ENCODE results near the gene SEMA6A. TPM values are rescaled to one million over a fixed set of nuclear protein-coding genes. Genes with fewer than 3 reads are reported as not detected.

SEMA6A gene
- polyA plus RNA-seq, 1 donor (not counting 4 experiments of a cell fraction or from before 2014, with no cell fraction given), result 0.68 TPM

- FAIRE-seq, result no peak
These were observed 179.4 kb downstream of the SEMA6A start for GRCh38 chr5:116395226-116395625.

GRCh38 chr5:116394186-116394867 is 180.3 kb downstream of the SEMA6A start:
- H3K36me3 ChIP-seq (ENCODE audit: control insufficient read depth in 2 of 2, extremely low read depth in 1 of 2, insufficient read depth in 2 of 2, low read length in 2 of 2), result no peaks in the 10 kb centered on the region
- TF ChIP-seq CTCF (optimal IDR thresholded peaks at IDR 0.05 in 1 of 3, IDR thresholded peaks at IDR 0.05 in 1 of 3, conservative IDR thresholded peaks at IDR 0.05 in 1 of 3; ENCODE audit: extremely low read depth in 1 of 3, insufficient read depth in 2 of 3, low read length in 3 of 3) (no peak), EZH2 (IDR thresholded peaks at IDR 0.05; ENCODE audit: low read length) (no peak)
- no peak for FAIRE-seq
- H3K4me2 ChIP-seq (ENCODE audit: control insufficient read depth, extremely low read depth, insufficient read depth, low read depth, low read length), result no peak overlapping the region
- no peak overlapping the region for H3K4me3 ChIP-seq (ENCODE audit: control insufficient read depth in 2 of 3, extremely low read depth in 1 of 3, insufficient read depth in 2 of 3, low read depth in 1 of 3, low read length in 3 of 3)
- H3K9me3 ChIP-seq (ENCODE audit: control insufficient read depth, low read depth, low read length), result no peaks in the 10 kb centered on the region
- H2AFZ ChIP-seq (ENCODE audit: control insufficient read depth, low read length), result no peak overlapping the region
- H3K4me1 ChIP-seq (ENCODE audit: control insufficient read depth, extremely low read depth, insufficient read depth, low read length), result no peaks in the 10 kb centered on the region
- dilution Hi-C loops (cut with MboI; ENCODE audit: extremely low pct_ligation_motif_present, low sequenced_read_pairs), result no loop called here
- DNase-seq (ENCODE audit: low read depth, low spot score), result no peak
- H3K27ac ChIP-seq (ENCODE audit: control insufficient read depth, insufficient read depth, low read length), result no peak overlapping the region
- H3K9me1 ChIP-seq (ENCODE audit: control insufficient read depth, extremely low read depth, insufficient read depth, low read length), result no peaks in the 10 kb centered on the region
- H4K20me1 ChIP-seq (ENCODE audit: control insufficient read depth, extremely low read depth, insufficient read depth, low read length), result no peaks in the 10 kb centered on the region
- no peaks in the 10 kb centered on the region for H3K79me2 ChIP-seq (ENCODE audit: control insufficient read depth, insufficient read depth, low read length)
- no peaks in the 10 kb centered on the region for H3K27me3 ChIP-seq (ENCODE audit: control insufficient read depth, extremely low read depth, insufficient read depth, low read length)
- H3K9ac ChIP-seq (ENCODE audit: control insufficient read depth, extremely low read depth, insufficient read depth, low read length), result no peak overlapping the region

More at GRCh38 chr5:116395226-116395625, 179.4 kb downstream of the SEMA6A start:
- dilution Hi-C loops (cut with MboI; ENCODE audit: extremely low pct_ligation_motif_present, low sequenced_read_pairs), result no loop called here
- no peak overlapping the region for H2AFZ ChIP-seq (ENCODE audit: control insufficient read depth, low read length)
- no peak overlapping the region for H3K4me3 ChIP-seq (ENCODE audit: control insufficient read depth in 2 of 3, extremely low read depth in 1 of 3, insufficient read depth in 2 of 3, low read depth in 1 of 3, low read length in 3 of 3)
- no peaks in the 10 kb centered on the region for H3K9me1 ChIP-seq (ENCODE audit: control insufficient read depth, extremely low read depth, insufficient read depth, low read length)
- H3K27me3 ChIP-seq (ENCODE audit: control insufficient read depth, extremely low read depth, insufficient read depth, low read length), result no peaks in the 10 kb centered on the region
- H3K9ac ChIP-seq (ENCODE audit: control insufficient read depth, extremely low read depth, insufficient read depth, low read length), result no peak overlapping the region
- no peaks in the 10 kb centered on the region for H4K20me1 ChIP-seq (ENCODE audit: control insufficient read depth, extremely low read depth, insufficient read depth, low read length)
- H3K27ac ChIP-seq (ENCODE audit: control insufficient read depth, insufficient read depth, low read length), result no peak overlapping the region
- no peaks in the 10 kb centered on the region for H3K36me3 ChIP-seq (ENCODE audit: control insufficient read depth in 2 of 2, extremely low read depth in 1 of 2, insufficient read depth in 2 of 2, low read length in 2 of 2)
- DNase-seq (ENCODE audit: low read depth, low spot score), result no peak
- H3K9me3 ChIP-seq (ENCODE audit: control insufficient read depth, low read depth, low read length), result no peaks in the 10 kb centered on the region
- H3K4me2 ChIP-seq (ENCODE audit: control insufficient read depth, extremely low read depth, insufficient read depth, low read depth, low read length), result no peak overlapping the region
- no peak for TF ChIP-seq EZH2 (IDR thresholded peaks at IDR 0.05; ENCODE audit: low read length)
- no peak for TF ChIP-seq CTCF (optimal IDR thresholded peaks at IDR 0.05 in 1 of 3, IDR thresholded peaks at IDR 0.05 in 1 of 3, conservative IDR thresholded peaks at IDR 0.05 in 1 of 3; ENCODE audit: extremely low read depth in 1 of 3, insufficient read depth in 2 of 3, low read length in 3 of 3)
- no peaks in the 10 kb centered on the region for H3K4me1 ChIP-seq (ENCODE audit: control insufficient read depth, extremely low read depth, insufficient read depth, low read length)
- no peaks in the 10 kb centered on the region for H3K79me2 ChIP-seq (ENCODE audit: control insufficient read depth, insufficient read depth, low read length)
